ENCODE data around the gene PSMB10.
"Not testable (repeated sequence)": the region's sequence is repeated elsewhere in the genome, so short reads cannot be mapped to it uniquely, and the experiment has no call there.

PSMB10 gene

GRCh38 chr16:67936124-67936879 lies at the start of gene PSMB10:
Gene PSMB10 (minus strand): TSS chr16:67936850. CDS start chr16:67936749, 101 bp downstream.
- DNase-seq, result no peak

- no peak for DNase-seq
Measured at GRCh38 chr16:67982011-67982696, 45.5 kb upstream of the PSMB10 start.

- no peak for DNase-seq
Measured at GRCh38 chr16:67979955-67980678, 43.5 kb upstream of the PSMB10 start, which contains the start of gene DPEP3. Gene DPEP3 (minus strand): TSS chr16:67980499. CDS start chr16:67980380, 119 bp downstream.

- DNase-seq, result no peak
Measured at GRCh38 chr16:67977469-67978227, 41.0 kb upstream of the PSMB10 start.

GRCh38 chr16:67977005-67977404 lies 40.4 kb upstream of the PSMB10 start:
- no peak for DNase-seq

- DNase-seq, result no peak
Measured at GRCh38 chr16:67976205-67976604, 39.6 kb upstream of the PSMB10 start.

- DNase-seq, result no peak
Measured at GRCh38 chr16:67975321-67976105, 38.9 kb upstream of the PSMB10 start.

GRCh38 chr16:67972285-67972684 lies 35.6 kb upstream of the PSMB10 start:
- DNase-seq, result not testable (repeated sequence)

GRCh38 chr16:67971111-67971510 lies 34.5 kb upstream of the PSMB10 start:
- DNase-seq, result no peak

- peak; percentile 45 for DNase-seq
Measured at GRCh38 chr16:67969254-67970039, 32.8 kb upstream of the PSMB10 start.

- peak; percentile 61 for DNase-seq
Measured at GRCh38 chr16:67968400-67969253, 32.0 kb upstream of the PSMB10 start, which contains the start of gene SLC12A4. Gene SLC12A4 (minus strand): TSS chr16:67968637. CDS start chr16:67968553, 84 bp downstream.

- peak; percentile 24 for DNase-seq
Measured at GRCh38 chr16:67967958-67968399, 31.3 kb upstream of the PSMB10 start.

GRCh38 chr16:67967183-67967957 lies 30.7 kb upstream of the PSMB10 start:
- DNase-seq, result peak; percentile 22

- DNase-seq, result peak; percentile 42
Measured at GRCh38 chr16:67966549-67967182, 30.0 kb upstream of the PSMB10 start.

- DNase-seq, result no peak
Measured at GRCh38 chr16:67965668-67966548, 29.3 kb upstream of the PSMB10 start.

GRCh38 chr16:67964477-67965131 lies 28.0 kb upstream of the PSMB10 start:
- no peak for DNase-seq
